Endothelial cell of umbilical vein (primary cell): ENCODE data around the gene ADGRG2. TPM values are rescaled to one million over a fixed set of nuclear protein-coding genes. Genes with fewer than 3 reads are reported as not detected.

Experiments used
- BruUV-seq: library from RNA; stranded (reverse); fragments of 400-500 nt; replicated peaks from 2 replicates; lab custom pipeline; 2021; lab: Mats Ljungman, UMichigan
- CTCF ChIA-PET: fragments of 300-600, 350-600 bp; sonication (Branson Sonifier 250); formaldehyde crosslinking; loops from one replicate; lab custom pipeline; 2021; ENCODE audit warnings: antibody characterized with exemption, inconsistent platforms; lab: Charles Lee
- POLR2A ChIA-PET: fragments of 300-600, 350-600 bp; sonication (Branson Sonifier 250); formaldehyde crosslinking; loops from one replicate; lab custom pipeline; 2021; ENCODE audit warnings: antibody characterized with exemption, inconsistent platforms; lab: Charles Lee
- DNase-seq: peaks from one replicate; pipeline ENCODE4 v3.0.0-alpha.2; 2011; ENCODE audit warnings: low read depth, low spot score
- FAIRE-seq: peaks from 2 replicates; lab custom pipeline; 2011; peaks lifted over from hg19 to GRCh38; lab: Jason Lieb, UNC
- H2AFZ ChIP-seq: 2 replicates; pipeline ENCODE4 v1.6.0; 2012; ENCODE audit warnings: low read depth, low read length, control low read depth, inconsistent platforms
- H3K27ac ChIP-seq: 2 replicates; pipeline ENCODE4 v1.5.1; 2011; ENCODE audit warnings: low read depth, mild to moderate bottlenecking, control low read depth, low read length, moderate library complexity; ENCODE audit not compliant: insufficient read depth
- H3K27me3 ChIP-seq, 2 experiments: 2 replicates each; pipeline versions ENCODE4 v1.6.0 to v1.6.1; 2011; ENCODE audit warnings: low read length in 2 of 2, mixed read lengths in 1 of 2; ENCODE audit not compliant: control insufficient read depth in 2 of 2, insufficient read depth in 2 of 2
- H3K36me3 ChIP-seq, 2 experiments: 2 replicates in 1 of 2; 3 replicates in 1 of 2; pipeline ENCODE4 v1.5.1; 2011; ENCODE audit warnings: low read length in 2 of 2, mild to moderate bottlenecking in 1 of 2, moderate library complexity in 1 of 2; ENCODE audit not compliant: control insufficient read depth in 2 of 2, insufficient read depth in 2 of 2; ENCODE audit errors: extremely low read depth in 1 of 2
- H3K4me1 ChIP-seq: 3 replicates; pipeline ENCODE4 v1.5.1; 2011; ENCODE audit warnings: mild to moderate bottlenecking, low read length; ENCODE audit not compliant: control insufficient read depth, insufficient read depth; ENCODE audit errors: extremely low read depth
- H3K4me2 ChIP-seq: 2 replicates; pipeline ENCODE4 v1.6.1; 2011; ENCODE audit warnings: low read length, control low read depth, mixed read lengths; ENCODE audit not compliant: insufficient read depth
- H3K4me3 ChIP-seq, 3 experiments: fragments of 200-600 bp in 1 of 3; sonication (generic), shearing (Covaris generic) in 1 of 3; replicated peaks in 1 of 3; 2 replicates each; pipeline ENCODE4 v1.5.1; 2011 to 2016; ENCODE audit warnings: control low read depth in 3 of 3, low read length in 3 of 3, mild to moderate bottlenecking in 2 of 3, inconsistent platforms in 1 of 3, low read depth in 1 of 3, moderate library complexity in 1 of 3; ENCODE audit not compliant: insufficient read depth in 1 of 3
- H3K79me2 ChIP-seq: 2 replicates; pipeline ENCODE4 v1.6.0; 2012; ENCODE audit warnings: low read length, inconsistent platforms; ENCODE audit not compliant: control insufficient read depth, insufficient read depth
- H3K9ac ChIP-seq: replicated peaks from 2 replicates; pipeline ENCODE3; 2011; ENCODE audit warnings: low read length, control low read depth; ENCODE audit not compliant: insufficient read depth; ENCODE audit errors: extremely low read depth
- H3K9me1 ChIP-seq: replicated peaks from 3 replicates; pipeline ENCODE4 v1.6.0; 2011; ENCODE audit warnings: mild to moderate bottlenecking, low read length; ENCODE audit not compliant: control insufficient read depth, insufficient read depth; ENCODE audit errors: extremely low read depth
- H3K9me3 ChIP-seq: replicated peaks from 2 replicates; pipeline ENCODE4 v1.5.1; 2012; ENCODE audit warnings: low read length, inconsistent platforms; ENCODE audit not compliant: control insufficient read depth, insufficient read depth
- H4K20me1 ChIP-seq: replicated peaks from 2 replicates; pipeline ENCODE3; 2011; ENCODE audit warnings: mild to moderate bottlenecking, low read length; ENCODE audit not compliant: control insufficient read depth, insufficient read depth; ENCODE audit errors: extremely low read depth
- CTCF ChIP-seq, 2 donors: IDR thresholded peaks; 1 replicate in 1 of 2; 2 replicates in 1 of 2; pipeline ENCODE4 v1.5.1; 2011; ENCODE audit warnings: low read length in 2 of 2, mild to moderate bottlenecking in 2 of 2, moderate library complexity in 2 of 2, control low read depth in 1 of 2, inconsistent platforms in 1 of 2, low read depth in 1 of 2; ENCODE audit not compliant: insufficient read depth in 1 of 2; ENCODE audit errors: extremely low read depth in 1 of 2
- EZH2 ChIP-seq: IDR thresholded peaks from 2 replicates; pipeline ENCODE4 v1.6.1; 2012; ENCODE audit warnings: borderline replicate concordance, low read depth, mild to moderate bottlenecking, moderate library complexity, low read length, inconsistent platforms; ENCODE audit not compliant: severe bottlenecking
- FOS ChIP-seq: IDR thresholded peaks from 2 replicates; pipeline ENCODE4 v1.6.1; 2011; ENCODE audit warnings: mild to moderate bottlenecking, low read length, moderate library complexity, borderline replicate concordance; ENCODE audit not compliant: insufficient read depth
- GATA2 ChIP-seq: IDR thresholded peaks from 2 replicates; pipeline ENCODE4 v1.7.0; 2011; ENCODE audit warnings: low read depth, mild to moderate bottlenecking, moderate library complexity, mixed read lengths, low read length; ENCODE audit not compliant: insufficient read length, insufficient read depth
- JUN ChIP-seq: IDR thresholded peaks from 2 replicates; pipeline ENCODE4 v1.6.1; 2011; ENCODE audit warnings: borderline replicate concordance, low read depth; ENCODE audit not compliant: insufficient read length, insufficient read depth
- MAX ChIP-seq: IDR thresholded peaks from 2 replicates; pipeline ENCODE4 v1.6.1; 2011; ENCODE audit not compliant: insufficient read depth, insufficient read length
- MYC ChIP-seq: IDR thresholded peaks from one replicate; pipeline ENCODE4 v1.6.1; 2011; ENCODE audit warnings: mild to moderate bottlenecking, low read depth, low read length
- POLR2A ChIP-seq: IDR thresholded peaks from 2 replicates; pipeline ENCODE4 v1.6.1; 2012; ENCODE audit warnings: low read depth, mild to moderate bottlenecking, control low read depth, low read length
- POLR2AphosphoS5 ChIP-seq: IDR thresholded peaks from 2 replicates; pipeline ENCODE4 v1.6.1; 2012; ENCODE audit warnings: low read depth, mild to moderate bottlenecking, control low read depth, low read length, moderate library complexity; ENCODE audit not compliant: insufficient read depth
- dilution Hi-C: fragments of 300-500 bp; cut with MboI; formaldehyde crosslinking; loops from one replicate; pipeline ENCODE4 v1.15.0; 2019; ENCODE audit warnings: low sequenced_read_pairs; ENCODE audit not compliant: extremely low pct_ligation_motif_present
- intact Hi-C: fragments of 100-400 bp; cut with micrococcal nuclease; formaldehyde crosslinking; loops from one replicate; pipeline ENCODE4 v1.10.0; 2022
- polyA plus RNA-seq, 4 experiments: library from polyadenylated mRNA; depleted of rRNA in 3 of 4; stranded (reverse) in 3 of 4; unstranded in 1 of 4; fragments of >200 nt; gene quantifications; 2 replicates each; pipeline versions ENCODE4 v1.2.1 to v1.2.3, GENCODE V29; 2011 to 2012; ENCODE audit warnings: missing spikeins in 1 of 4
- total RNA-seq: library from RNA; stranded (reverse); gene quantifications from 2 replicates; pipeline ENCODE4 v1.2.3, GENCODE V29; 2021

Gene ADGRG2
- total and polyA plus RNA-seq, 2 donors (not counting 3 experiments of a cell fraction or from before 2014, with no cell fraction given) = not detected

GRCh38 chrX:18964026-18964425 is 158.2 kb downstream of the ADGRG2 start:
- H3K4me3 ChIP-seq = no peak overlapping the region
- H3K27me3 ChIP-seq = no peaks in the 10 kb centered on the region
- no peaks in the 10 kb centered on the region for H4K20me1 ChIP-seq
- H3K27ac ChIP-seq = no peak overlapping the region
- H3K79me2 ChIP-seq = no peaks in the 10 kb centered on the region
- no peak overlapping the region for H2AFZ ChIP-seq
- no peaks in the 10 kb centered on the region for H3K36me3 ChIP-seq
- no peak overlapping the region for H3K4me2 ChIP-seq
- CTCF ChIA-PET = no interaction called here
- peaks cover 5% of the 10 kb centered on the region for H3K4me1 ChIP-seq
- H3K9me1 ChIP-seq = no peaks in the 10 kb centered on the region
- FAIRE-seq (no peak), DNase-seq (no peak)
- no peaks in the 10 kb centered on the region for H3K9me3 ChIP-seq
- BruUV-seq = no TSS peak
- intact Hi-C loops = no loop called here
- no peak for TF ChIP-seq MAX
- no peak for TF ChIP-seq POLR2AphosphoS5
- TF ChIP-seq EZH2 = no peak
- TF ChIP-seq JUN = no peak
- no peak for TF ChIP-seq POLR2A
- TF ChIP-seq MYC = no peak
- no peak for TF ChIP-seq FOS
- no peak for TF ChIP-seq GATA2
- no peak for TF ChIP-seq CTCF (IDR thresholded peaks at IDR 0.05; ENCODE audit: extremely low read depth in 1 of 2, insufficient read depth in 1 of 2, low read depth in 1 of 2, low read length in 2 of 2)
- no peak overlapping the region for H3K9ac ChIP-seq
- POLR2A ChIA-PET = no interaction called here
- dilution Hi-C loops = no loop called here
